Esophagus squamous epithelium (tissue), 5 donors: ENCODE measurements around the gene MUC4. TPM values are rescaled to one million over a fixed set of nuclear protein-coding genes. Genes with fewer than 3 reads are reported as not detected.

Experiments used
- DNase-seq: peaks from one replicate; lab custom pipeline; 2025; lab: John Stamatoyannopoulos, UW
- H3K27ac ChIP-seq, 4 donors: fragments of 200-600 bp; sonication (generic); one replicate each; pipeline ENCODE4 v1.5.1; 2016 to 2019; ENCODE audit warnings: mild to moderate bottlenecking in 1 of 4
- H3K27me3 ChIP-seq, 4 donors: fragments of 200-600 bp; sonication (generic); 1 replicate in 3 of 4; 2 replicates in 1 of 4; pipeline versions ENCODE4 v1.5.1 to v1.6.0; 2017 to 2021; ENCODE audit warnings: antibody characterized with exemption in 1 of 4
- H3K36me3 ChIP-seq, 3 donors: fragments of 200-600 bp; sonication (generic); one replicate each; pipeline ENCODE4 v1.5.1; 2016 to 2019
- H3K4me1 ChIP-seq, 3 donors: fragments of 200-600 bp; sonication (generic); one replicate each; pipeline ENCODE4 v1.5.1; 2017 to 2019
- H3K4me3 ChIP-seq, 4 donors: fragments of 200-600 bp; sonication (generic); 1 replicate in 3 of 4; 2 replicates in 1 of 4; pipeline ENCODE4 v1.5.1; 2016 to 2019; ENCODE audit warnings: mild to moderate bottlenecking in 2 of 4, moderate library complexity in 1 of 4
- H3K9me3 ChIP-seq, 3 donors: fragments of 200-600 bp; sonication (generic); one replicate each; pipeline ENCODE4 v1.5.1; 2016 to 2019
- CTCF ChIP-seq, 6 experiments: fragments of 450-650 bp in 4 of 6; fragments of 200-600 bp in 2 of 6; sonication (generic) in 2 of 6; IDR thresholded peaks; one replicate each; pipeline ENCODE4 v1.5.1; 2016 to 2019; ENCODE audit warnings: antibody characterized with exemption in 6 of 6, mild to moderate bottlenecking in 4 of 6, moderate library complexity in 4 of 6
- POLR2A ChIP-seq, 4 donors: fragments of 450-650 bp; IDR thresholded peaks; one replicate each; pipeline ENCODE4 v1.6.1; 2017; ENCODE audit warnings: antibody characterized with exemption in 4 of 4, mild to moderate bottlenecking in 4 of 4, moderate library complexity in 3 of 4
- WGBS, 2 donors: methylation state at CpG; one replicate each; pipeline ENCODE4 v1.1.5; 2018; 5-methylcytosine and 5-hydroxymethylcytosine counted together
- intact Hi-C: fragments of 100-400 bp; cut with DNase I; formaldehyde crosslinking; loops from one replicate; pipeline ENCODE4 v1.15.0; 2022
- total RNA-seq, 4 donors: library from RNA; depleted of rRNA; stranded (reverse); fragments of >200 nt; gene quantifications; one replicate each; pipeline ENCODE4 v1.1.0, GENCODE V29; 2016
- donor health status: DM: yes; HTN: yes; CAD: no.

Gene MUC4
- total RNA-seq, 4 donors from 2014 or later: 11.1 to 51.6 (median 32.2) TPM

DNA sequence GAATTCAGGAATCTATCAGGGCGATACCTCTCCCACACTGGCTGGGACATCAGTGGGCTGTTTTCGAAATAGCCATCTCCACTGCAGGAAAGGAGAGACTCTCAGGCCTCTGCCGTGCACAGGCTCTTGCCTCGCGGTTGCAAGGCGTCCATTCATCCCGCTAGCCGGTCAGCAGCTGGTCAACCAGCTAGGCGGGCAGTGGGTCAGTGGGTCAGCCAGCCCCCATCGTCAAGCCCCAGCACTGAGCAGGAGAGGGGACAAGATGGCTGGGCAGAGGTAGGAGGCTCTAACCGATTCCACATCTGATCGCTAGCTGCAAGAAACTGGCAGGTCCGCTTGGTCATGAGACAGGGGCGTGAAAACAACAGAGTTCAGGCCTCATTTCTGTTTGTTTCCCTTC lies 45.1 kb downstream of the MUC4 start:
- H3K36me3 ChIP-seq: no peaks in the 10 kb centered on the region
- peaks cover 0 to 3% (median 2%) of the 10 kb centered on the region in 3 donors for H3K4me1 ChIP-seq
- no peaks in the 10 kb centered on the region for H3K9me3 ChIP-seq
- TF ChIP-seq POLR2A (IDR thresholded peaks at IDR 0.05) (no peak), CTCF (IDR thresholded peaks at IDR 0.05) (no peak)
- no peak for DNase-seq
- WGBS, 2 donors: 83 to 96% methylated on average over 3 to 4 of the region's 14 CpGs
- intact Hi-C loops: no loop called here
- H3K27ac ChIP-seq: no peak overlapping the region
- H3K27me3 ChIP-seq: peaks cover 0 to 34% (median 1%) of the 10 kb centered on the region in 4 donors
- no peak overlapping the region for H3K4me3 ChIP-seq

DNA sequence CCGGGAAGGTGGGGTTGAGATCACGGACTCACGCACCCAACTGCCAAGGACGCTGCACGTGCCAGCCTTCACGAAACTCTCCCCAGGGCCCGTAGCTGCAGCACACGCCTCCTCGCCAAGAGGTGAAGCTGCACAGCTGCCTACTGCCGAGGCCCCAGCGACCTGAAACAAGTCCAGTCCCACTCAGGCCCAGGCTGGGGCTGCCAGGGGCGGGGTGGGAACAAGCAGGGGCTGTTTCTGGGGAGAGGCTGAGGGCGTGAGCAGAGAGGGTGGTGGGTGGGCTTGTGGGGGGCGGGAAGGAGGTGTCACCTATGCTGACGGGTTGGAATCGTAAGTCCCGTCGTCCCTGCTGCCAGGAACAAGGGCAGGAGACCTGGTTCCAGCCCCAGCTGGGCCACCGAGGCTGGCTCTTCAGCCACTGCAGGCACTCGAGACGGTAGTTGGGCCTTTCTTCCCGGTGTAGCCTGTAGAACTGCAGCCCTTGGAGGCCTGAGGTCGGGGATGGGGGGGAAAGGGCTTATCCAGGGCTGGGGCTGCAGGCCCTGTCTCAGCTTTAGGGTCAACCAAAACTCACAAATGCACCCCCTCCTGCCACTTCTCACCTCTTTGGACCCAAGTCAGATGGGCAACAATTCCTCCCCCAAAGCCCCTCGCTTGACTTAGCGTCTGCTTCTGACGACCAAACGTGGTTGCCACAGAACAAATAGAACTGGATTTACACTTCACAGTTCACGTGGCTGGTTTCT lies 46.6 kb downstream of the MUC4 start:
- no peaks in the 10 kb centered on the region for H3K36me3 ChIP-seq
- no peak overlapping the region for H3K27ac ChIP-seq
- DNase-seq: no peak
- intact Hi-C loops: no loop called here
- H3K4me3 ChIP-seq: no peak overlapping the region
- H3K27me3 ChIP-seq: peaks cover 0 to 50% (median 3%) of the 10 kb centered on the region in 4 donors
- H3K9me3 ChIP-seq: no peaks in the 10 kb centered on the region
- peaks cover 0 to 10% (median 5%) of the 10 kb centered on the region in 3 donors for H3K4me1 ChIP-seq
- no peak for TF ChIP-seq POLR2A (IDR thresholded peaks at IDR 0.05)
- no peak for TF ChIP-seq CTCF (IDR thresholded peaks at IDR 0.05)
- WGBS, 2 donors: 81 to 84% methylated on average over 14 to 19 of the region's 28 CpGs

DNA sequence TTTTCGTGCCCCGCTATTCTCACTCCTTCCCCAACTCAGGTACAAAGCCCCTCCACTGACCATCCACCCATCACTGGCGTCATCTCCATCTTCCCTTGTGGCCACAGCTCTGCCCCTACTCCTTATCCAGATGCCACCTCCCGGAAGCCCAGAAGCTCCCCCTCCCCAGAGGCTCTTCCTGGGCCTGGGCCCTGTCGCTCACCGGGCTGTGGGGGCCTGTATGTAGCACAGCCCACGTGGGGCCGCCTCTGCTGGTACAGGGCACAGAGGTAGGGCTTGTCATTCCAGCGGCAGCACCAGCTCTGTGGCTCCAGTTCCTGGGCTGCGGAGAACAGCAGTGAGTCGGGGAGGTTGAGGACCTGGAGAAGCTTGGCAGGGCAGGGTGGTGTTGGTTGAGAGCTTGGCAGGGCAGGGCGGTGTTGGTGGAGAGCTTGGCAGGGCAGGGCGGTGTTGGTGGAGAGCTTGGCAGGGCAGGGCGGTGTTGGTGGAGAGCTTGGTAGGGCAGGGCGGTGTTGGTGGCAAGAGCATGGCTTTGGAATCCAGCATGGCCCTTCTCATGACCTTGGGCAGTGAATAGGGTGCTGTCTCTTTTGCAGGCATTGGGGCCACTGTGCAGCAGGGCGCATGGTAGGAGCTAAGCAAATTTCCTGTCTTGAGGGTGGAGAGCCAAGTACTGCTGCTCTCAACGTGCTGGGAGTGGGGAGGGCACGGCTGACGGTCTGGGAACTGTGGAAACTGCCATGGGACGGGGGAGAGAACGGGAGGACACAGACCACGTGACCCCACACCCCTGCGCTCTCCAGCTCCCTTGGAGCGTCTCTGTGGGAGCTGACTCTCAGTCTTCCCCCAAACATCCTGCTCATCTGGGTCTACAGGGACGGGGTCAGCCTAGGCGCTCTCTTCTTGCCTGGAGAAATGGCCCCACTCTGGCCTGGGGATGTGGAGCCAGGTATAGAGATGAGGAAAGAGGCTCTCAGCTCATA lies 47.6 kb downstream of the MUC4 start:
- TF ChIP-seq POLR2A (IDR thresholded peaks at IDR 0.05) (no peak), CTCF (IDR thresholded peaks at IDR 0.05) (no peak)
- 88 to 89% methylated on average over 5 to 17 of the region's 26 CpGs for WGBS, 2 donors
- Histone ChIP-seq H3K4me3 (no peak overlapping the region), H3K27me3 (peaks cover 0 to 54% (median 3%) of the 10 kb centered on the region in 4 donors), H3K9me3 (no peaks in the 10 kb centered on the region), H3K4me1 (peaks cover 0 to 10% (median 5%) of the 10 kb centered on the region in 3 donors), H3K27ac (no peak overlapping the region), H3K36me3 (no peaks in the 10 kb centered on the region)
- intact Hi-C loops: no loop called here
- no peak for DNase-seq

DNA sequence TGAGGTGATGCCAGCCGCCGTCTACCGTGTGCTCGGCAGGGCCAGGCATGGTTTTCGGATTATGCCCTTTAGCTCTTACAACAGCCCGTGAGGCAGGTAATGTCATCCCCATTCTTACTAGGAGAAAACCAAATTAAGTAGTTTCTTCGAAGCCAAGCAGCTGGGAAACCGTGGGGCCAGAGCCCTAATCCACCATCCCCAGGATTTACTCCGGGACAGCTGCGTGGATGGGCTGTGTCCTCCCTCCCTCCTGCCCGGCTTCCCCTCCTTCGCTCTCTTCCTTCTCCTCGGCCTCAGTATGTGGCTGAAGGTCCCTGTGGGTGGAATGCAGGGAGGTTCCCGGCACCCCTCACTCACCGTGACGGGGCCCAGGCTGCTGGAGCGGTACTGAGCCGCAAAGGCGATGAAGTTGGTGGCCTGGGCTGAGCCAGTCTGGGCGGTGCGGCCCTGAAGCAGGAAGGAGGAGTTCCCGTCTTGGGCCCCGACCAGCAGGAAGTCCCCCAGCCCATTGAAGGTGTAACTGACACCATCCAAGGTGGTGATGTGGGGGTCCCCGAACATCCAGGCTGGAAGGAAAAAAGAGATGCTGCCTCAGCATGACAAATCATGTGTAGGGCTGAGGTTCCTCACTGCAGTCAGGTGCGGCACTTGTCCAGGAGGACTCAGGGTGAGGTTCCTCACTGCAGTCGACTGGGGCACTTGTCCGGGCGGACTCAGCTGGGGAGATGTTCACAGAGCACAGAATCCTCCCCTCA lies 48.5 kb downstream of the MUC4 start:
- H3K4me3 ChIP-seq: no peak overlapping the region
- peaks cover 0 to 62% (median 3%) of the 10 kb centered on the region in 4 donors for H3K27me3 ChIP-seq
- no peak for DNase-seq
- no peaks in the 10 kb centered on the region for H3K36me3 ChIP-seq
- H3K27ac ChIP-seq: no peak overlapping the region
- WGBS, 2 donors: 68 to 73% methylated on average over 12 to 14 of the region's 28 CpGs
- no peak for TF ChIP-seq CTCF (IDR thresholded peaks at IDR 0.05)
- intact Hi-C loops: no loop called here
- peaks cover 0 to 10% (median 5%) of the 10 kb centered on the region in 3 donors for H3K4me1 ChIP-seq
- H3K9me3 ChIP-seq: no peaks in the 10 kb centered on the region
